ENCODE results near the gene SELP.

Gene SELP

DNA sequence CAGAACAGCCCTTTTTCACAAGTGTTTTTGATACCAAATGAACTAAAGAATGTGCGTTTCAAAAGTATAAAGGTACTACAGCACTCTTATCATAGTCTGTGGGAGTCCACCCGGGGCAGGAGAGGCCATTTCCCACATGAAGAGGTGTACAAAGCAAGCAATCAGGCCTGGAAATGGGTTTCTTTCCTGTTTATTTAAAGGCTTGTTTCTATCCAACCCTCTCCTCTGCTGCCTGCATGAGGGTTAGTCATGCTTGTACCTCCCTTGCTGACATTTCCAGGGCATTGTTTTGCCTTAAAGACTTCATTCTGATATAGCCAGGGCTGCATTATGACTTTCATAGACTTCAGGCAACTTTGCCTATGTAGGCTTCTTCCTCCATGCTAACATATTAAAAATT, 11.6 kb downstream of the SELP start:
- DNase-seq: no peak

GRCh38 chr1:169615803-169616202, 14.1 kb downstream of the SELP start:
- no peak for DNase-seq

DNA sequence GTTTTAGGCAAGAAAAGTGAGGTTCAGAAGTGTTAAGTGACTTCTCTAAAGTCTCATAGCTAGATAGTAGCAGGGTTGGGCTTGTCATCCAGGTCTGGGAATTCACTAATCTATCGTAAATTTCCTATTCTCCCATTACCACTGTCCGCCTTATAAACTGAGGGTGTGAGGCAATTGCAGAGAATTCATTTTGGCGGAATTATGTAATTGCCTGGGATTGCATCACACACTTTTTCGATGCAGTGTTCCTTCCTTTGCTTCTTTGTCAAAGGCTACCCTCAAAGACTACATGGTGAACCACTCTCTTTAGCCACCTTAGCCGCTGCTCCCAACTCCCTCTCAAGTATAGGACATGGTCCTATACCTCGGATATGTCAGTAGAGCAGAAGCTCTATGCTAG, 19.1 kb downstream of the SELP start:
- DNase-seq: no peak

- DNase-seq: no peak
These were observed 19.8 kb downstream of the SELP start for GRCh38 chr1:169610108-169610507.

- DNase-seq: no peak
These were observed 21.7 kb downstream of the SELP start for GRCh38 chr1:169608226-169608625.

- DNase-seq: peak; percentile 71 to 73
These were observed 25.0 kb downstream of the SELP start for GRCh38 chr1:169604781-169605560.

GRCh38 chr1:169601096-169601881, 28.6 kb downstream of the SELP start:
- DNase-seq: peak in 1 of 2 donors; percentile 55

GRCh38 chr1:169595764-169596711, 33.9 kb downstream of the SELP start:
- no peak for DNase-seq

DNA sequence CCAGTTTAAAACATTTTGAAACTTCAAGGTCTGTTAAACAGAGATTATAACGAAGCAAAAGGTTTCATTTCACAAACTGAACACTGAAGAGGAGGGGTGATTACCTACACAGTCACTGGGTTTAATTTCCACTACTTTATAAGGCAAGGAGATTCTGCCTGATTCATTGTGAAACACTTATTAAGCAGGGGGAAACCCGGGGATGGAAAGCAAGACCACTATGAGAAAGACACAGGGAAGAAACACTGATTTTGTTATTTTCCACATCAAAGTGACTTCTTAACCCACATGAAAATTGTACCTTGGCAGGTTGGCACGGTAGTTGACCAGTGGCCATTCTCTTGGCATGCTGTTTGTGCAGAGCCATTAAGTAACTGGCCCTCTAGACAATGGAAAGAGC, 35.5 kb downstream of the SELP start:
- no peak for DNase-seq

DNA sequence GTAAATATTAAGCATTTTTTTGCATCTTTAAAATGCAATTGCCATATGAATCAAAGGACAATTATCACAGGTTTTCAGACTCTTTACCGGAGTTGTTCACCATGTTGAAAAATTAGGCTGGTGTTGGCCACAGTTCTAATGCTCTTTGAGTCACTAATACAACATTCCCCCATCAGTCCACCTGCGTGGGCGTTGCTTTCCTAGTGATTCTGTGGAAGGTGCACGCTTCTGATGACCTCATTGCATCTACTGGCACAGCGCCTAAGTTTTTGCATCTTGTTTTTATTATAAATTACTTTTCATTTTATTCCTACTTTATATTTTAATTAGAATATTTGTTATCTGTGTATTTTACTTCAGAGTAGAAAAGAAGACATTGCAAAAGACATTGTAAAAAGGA, 39.0 kb downstream of the SELP start:
- DNase-seq: no peak

GRCh38 chr1:169588785-169589485, 41.0 kb downstream of the SELP start:
- no peak for DNase-seq

DNA sequence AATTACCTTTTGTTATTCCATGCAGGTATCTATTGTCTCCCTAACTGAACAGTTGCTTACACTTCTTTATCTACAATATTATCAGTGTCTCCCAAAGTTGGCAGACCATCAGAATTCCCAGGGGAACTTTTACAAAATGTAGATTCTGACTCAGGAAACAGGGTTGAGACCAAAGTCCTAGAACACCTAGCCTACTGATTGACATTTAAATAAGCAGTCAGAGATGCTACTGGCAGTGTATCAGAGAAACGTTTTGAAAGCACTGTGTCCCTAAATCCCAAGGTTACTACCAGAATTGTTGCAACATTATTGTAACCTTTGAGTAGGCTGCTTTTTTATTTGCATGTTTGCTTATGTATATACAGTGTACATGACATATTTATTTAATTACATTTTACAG, 41.8 kb downstream of the SELP start:
- DNase-seq: no peak

GRCh38 chr1:169586395-169587255, 43.3 kb downstream of the SELP start, which contains the start of gene F5:
F5 (minus strand) TSS chr1:169586481; CDS start chr1:169586386, 95 bp downstream.
- DNase-seq: peak; percentile 79

GRCh38 chr1:169586067-169586394, 43.9 kb downstream of the SELP start:
- no peak for DNase-seq

GRCh38 chr1:169585181-169585580, 44.7 kb downstream of the SELP start:
- no peak for DNase-seq

- peak in 1 of 2 donors; percentile 26 for DNase-seq
These were observed 45.3 kb downstream of the SELP start for GRCh38 chr1:169584483-169585144.

DNA sequence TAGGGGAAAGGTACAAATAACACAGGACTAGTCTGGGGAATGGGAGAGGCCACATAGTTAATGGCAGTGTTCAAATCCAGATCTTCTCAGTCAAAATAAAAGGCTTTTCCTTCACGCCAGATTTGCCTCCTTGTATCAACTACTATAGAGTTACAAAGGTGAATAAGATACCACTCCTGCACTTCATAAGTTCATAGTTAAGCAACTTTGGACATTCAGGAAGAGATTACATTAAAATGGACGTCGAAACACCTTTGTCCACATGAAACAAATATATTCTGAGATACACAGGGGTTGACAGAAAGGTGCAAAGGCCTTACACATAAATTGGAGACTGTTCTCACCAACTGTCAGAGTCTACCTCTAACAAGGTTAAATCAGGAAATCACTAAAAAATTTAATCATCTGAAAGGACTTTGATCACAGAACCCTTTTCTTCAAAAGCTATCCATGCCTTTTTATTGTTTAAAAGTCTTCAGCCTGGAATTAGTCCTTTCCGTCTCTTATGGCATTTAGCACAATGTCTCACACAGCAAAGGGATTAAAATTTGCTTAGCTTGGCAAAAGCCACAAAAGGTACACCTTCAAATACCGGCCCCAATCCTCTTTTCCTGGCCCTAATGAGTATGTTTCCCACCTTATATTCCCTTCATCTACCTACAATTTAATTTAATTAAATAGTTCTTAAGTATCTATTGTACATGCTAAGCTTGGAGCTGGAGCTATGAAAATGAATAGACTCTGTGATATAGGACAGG, 51.8 kb downstream of the SELP start:
- DNase-seq: no peak

DNA sequence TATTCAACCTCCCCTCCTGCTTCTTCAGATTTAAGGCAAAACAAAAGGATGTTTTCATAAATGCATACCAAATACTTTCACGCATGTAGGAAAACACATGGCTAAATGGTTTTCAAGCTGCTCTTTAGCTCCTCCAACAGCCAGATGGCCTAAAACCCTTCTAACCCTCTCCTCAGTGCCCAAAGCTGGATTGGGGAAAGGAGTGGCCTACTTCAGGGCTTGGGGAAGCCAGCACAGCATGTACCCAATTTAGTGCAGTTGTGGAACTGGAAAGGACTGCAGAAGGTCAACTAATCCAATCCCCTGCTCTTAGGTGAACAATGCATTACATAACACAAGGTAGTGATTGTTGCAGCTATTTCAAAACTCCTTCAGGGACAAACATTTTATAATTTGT, 53.0 kb downstream of the SELP start:
- DNase-seq: no peak

GRCh38 chr1:169576241-169576934, 53.5 kb downstream of the SELP start:
- no peak for DNase-seq

DNA sequence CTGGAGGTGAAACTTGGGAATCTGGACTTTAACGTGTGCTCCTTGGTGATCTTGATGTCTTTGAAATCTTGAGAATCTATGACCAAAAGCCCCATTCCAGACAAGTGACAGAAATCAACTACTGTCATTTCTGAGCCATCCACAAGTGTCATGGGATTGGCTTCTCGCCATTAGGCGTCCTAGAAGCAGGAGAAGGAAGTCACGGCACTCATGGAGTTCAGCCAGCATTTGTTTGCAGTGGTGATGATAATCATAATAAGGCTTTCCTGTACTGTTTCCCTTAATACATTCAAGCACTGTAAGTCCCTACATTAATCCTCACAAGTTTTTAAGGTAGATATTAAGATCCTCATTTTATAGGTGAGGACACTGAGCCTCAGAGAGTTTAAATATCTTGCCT, 55.6 kb downstream of the SELP start:
- no peak for DNase-seq

Measured in CD4-positive, alpha-beta T cell treated with Interleukin-4 for 1 hour (primary cell).